GM21576 (cell line): ENCODE data around the gene CPTP.
"Not testable (repeated sequence)": the region's sequence is repeated elsewhere in the genome, so short reads cannot be mapped to it uniquely, and the experiment has no call there.

Source experiments
- ATAC-seq: cut with Tn5 transposase; IDR thresholded peaks from one replicate; pipeline ENCODE4 v1.9.1; 2021; ENCODE audit warnings: mild to moderate bottlenecking, moderate library complexity; ENCODE audit not compliant: unreplicated experiment

The CPTP gene

GRCh38 chr1:1305300-1306069 lies 19.1 kb upstream of the CPTP start:
- no peak for ATAC-seq

DNA sequence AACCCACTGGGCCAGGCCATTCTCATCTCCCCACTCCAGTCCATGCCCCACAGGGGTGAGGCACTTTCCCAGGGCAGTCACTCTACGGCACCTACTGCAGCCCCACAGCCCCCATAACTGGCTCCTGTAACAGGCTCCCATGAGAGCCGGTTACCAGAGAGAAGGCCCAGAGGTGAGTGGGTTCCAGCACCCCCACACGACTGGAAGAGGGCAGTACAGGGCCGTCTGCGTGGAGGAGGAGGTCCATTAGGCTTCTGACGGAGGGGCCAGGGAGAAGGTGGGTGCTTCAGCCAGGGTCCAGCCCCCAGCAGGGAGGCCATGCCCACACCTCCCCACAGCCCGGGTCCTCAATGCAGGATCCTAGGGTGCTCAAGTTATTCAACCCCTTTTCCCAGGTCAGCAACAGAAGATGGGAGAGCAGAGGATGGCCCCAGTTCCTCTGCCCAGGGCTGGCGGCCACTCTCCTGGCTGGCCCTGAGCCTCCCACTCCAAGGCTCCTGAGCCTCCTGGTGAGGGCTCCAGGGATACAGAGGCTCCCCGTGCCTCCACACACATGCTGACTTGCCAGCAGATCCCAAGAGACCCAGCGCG lies 18.4 kb upstream of the CPTP start:
- ATAC-seq = no peak

DNA sequence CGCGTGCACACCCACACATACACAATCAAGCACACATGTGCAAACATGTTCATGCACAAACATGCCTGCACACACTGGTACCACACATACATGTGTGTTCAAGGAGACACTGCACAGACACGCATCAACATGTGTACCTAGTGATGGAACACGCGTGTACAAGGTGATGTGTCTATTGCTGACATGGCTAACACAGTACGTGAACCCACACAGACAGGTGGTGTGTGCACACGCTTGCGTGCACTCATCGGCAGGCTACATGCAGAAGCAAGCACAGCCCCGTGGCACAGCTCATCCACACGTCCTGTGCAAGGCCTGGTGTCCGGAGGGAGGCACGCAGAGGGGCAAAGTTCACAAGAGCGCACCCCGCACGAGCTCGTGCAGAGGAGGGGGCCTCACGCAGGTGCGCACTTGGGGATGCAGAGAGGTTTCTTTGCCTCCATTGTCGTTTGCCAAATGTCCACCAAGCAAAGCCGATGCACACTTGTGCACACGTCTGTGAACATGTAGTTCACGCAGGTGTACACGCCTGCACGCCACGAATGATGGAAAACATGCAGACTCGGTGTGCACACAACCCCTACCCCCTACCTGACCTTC lies 17.8 kb upstream of the CPTP start:
- ATAC-seq = no peak

DNA sequence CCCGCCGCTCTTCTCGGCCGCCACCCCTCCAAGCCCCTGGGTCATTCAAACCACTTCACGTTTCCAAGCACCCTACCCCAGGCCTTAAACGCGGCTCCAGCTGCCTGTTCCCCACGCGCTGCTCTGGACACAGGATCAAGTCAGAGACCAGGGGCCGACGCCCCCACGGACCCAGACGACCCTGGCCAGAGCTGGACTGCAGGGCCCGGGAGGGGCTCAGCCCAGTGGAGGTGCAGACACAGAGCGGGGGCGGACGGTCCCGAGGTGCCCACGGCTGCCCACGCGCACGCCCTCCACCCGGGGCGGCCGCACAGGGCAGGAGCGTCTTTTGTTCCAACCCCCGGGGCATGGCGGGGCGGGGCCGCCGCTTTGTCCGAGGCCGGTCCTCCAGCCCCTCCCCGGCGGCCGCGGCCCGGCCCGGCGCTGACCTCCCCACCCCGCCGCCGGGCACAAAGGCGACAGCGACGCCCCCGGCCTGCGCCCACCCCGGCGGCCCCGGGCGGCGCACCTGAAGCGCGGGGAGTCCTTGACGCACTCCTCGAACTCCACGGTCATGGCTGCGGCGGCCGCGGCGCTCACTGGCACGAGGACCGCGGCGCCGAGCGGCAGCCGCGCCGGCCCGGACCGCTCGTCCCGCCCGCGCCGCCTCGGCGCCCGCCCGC lies 17.2 kb upstream of the CPTP start:
- ATAC-seq = peak; percentile 2

- ATAC-seq = peak; percentile 56
These were observed 16.5 kb upstream of the CPTP start, which contains the start of the genes ACAP3 and PUSL1 for GRCh38 chr1:1307923-1308755. TSS of gene ACAP3 (minus strand) at chr1:1307930. CDS start at chr1:1307815, 115 bp downstream. TSS of gene PUSL1 (plus strand) at chr1:1308597. CDS start at chr1:1308644, 47 bp downstream.

GRCh38 chr1:1308756-1309250 lies 15.8 kb upstream of the CPTP start:
- ATAC-seq = no peak

DNA sequence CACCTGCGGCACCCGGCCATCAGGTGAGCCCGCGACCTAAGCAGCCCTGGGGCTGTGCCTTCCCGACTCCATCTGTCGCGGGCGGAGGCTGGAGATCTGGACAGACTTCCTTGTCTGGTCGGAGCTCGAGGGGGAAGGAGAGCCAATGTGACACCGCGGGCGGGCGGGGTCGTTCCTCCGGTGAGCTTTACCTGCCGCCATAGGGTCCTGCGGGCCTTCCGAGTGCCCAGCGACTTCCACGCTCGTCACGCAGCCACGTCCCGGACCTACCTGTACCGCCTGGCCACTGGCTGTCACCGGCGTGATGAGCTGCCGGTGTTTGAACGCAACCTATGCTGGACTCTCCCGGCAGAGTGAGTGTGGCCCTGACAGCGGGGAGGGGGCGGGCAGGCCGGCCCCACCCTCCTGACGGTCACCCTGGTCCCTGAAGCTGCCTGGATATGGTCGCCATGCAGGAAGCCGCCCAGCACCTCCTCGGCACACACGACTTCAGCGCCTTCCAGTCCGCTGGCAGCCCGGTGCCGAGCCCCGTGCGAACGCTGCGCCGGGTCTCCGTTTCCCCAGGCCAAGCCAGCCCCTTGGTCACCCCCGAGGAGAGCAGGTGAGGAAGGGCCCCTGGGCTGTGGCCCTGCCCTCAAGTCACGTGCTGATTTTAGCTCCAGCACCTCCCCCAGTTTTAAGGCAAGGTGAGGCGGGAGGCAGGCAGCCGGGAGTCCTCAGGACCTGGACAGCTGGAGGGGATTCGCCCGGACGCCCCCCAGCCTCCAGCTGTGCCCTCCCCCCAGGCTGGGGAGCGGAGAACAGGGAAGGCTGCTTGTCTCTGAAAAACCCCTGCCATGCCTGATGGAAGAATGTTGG lies 15.1 kb upstream of the CPTP start:
- ATAC-seq = no peak

- ATAC-seq = no peak
These were observed 14.6 kb upstream of the CPTP start for GRCh38 chr1:1310109-1310385.

GRCh38 chr1:1310476-1311053 lies 14.0 kb upstream of the CPTP start:
- no peak for ATAC-seq

GRCh38 chr1:1311107-1312104 lies 13.2 kb upstream of the CPTP start:
- ATAC-seq = no peak

GRCh38 chr1:1312450-1313314 lies 11.9 kb upstream of the CPTP start:
- ATAC-seq = no peak

DNA sequence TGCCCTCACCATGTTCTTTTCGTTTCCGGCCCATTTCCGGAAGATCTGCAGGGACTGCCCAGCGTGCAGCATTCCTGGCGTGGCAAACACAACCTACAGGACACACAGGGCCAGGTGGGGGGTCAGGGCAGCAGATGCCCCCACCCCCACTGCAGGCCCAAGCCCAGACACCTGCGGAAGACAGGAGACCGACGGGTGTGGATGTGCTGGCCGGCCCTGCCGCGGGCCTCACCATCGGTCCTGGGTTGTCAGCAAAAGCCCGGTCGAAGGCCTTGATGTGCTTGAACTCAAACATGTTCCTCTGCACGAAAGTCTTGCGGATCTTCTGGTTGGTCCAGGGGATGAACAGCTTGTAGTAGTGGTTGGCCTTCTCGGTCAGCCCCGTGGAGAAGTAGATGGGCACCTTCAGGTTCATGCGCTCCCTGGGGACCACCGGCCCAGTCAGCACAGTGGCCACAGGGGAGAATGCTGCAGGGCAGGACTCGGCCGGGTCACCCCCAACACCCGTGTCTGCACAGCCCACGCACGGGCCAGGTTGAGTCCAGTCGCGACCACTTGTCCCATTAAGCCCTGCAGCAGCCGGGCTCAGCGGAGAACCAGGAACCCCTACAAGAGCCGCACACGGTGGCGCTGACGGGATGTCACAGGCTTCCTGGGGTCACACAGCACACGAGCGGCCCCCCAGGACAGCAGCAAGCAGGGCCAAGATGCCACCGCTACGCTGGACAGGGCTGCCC lies 10.9 kb upstream of the CPTP start:
- ATAC-seq = no peak

DNA sequence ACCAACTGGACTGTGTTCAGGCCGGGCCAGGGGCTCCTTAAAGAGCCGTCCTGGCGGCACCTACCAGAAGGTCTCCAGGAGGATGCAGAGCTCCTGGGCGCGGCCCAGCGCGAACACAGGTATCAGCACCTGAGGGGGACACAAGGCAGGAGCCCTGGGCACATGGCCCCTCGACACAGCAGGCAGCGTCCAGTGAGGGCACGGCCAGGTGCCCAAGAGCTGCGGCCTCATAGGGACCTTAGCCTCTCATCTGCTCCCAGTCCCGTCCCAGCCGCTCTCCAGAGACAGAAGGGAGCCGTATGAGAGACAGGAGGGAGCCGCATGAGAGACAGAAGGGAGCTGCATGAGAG lies 10.4 kb upstream of the CPTP start:
- no peak for ATAC-seq

GRCh38 chr1:1314678-1315335 lies 9.8 kb upstream of the CPTP start:
- no peak for ATAC-seq

DNA sequence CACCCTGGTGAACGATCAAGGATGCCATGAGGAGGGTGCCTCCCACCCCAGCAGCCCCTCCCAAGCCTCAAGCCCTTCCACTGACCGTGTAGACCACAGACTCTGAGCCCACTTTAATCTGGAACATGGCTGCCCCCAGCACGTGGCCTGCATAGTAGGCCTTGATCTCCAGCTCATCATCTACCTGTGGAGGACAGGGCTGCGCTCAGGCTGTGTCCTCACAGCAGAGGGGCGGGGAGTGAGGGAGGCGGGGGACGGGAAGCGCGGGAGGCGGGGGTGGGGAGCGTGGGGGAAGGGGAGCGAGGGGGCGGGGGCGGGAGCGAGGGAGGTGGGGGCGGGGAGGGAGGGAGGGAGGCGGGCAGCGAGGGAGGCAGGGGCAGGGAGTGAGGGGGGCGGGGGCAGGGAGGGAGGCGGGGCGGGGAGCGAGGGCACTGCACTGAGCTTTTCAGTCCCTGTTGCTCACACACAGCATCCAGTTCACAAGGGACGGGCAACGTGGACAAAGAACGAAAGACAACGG lies 9.1 kb upstream of the CPTP start:
- no peak for ATAC-seq

GRCh38 chr1:1316199-1316598 lies 8.4 kb upstream of the CPTP start:
- ATAC-seq = not testable (repeated sequence)
